GM21737 (cell line): ENCODE results near the gene IL18.
"Not testable (repeated sequence)": the region's sequence is repeated elsewhere in the genome, so short reads cannot be mapped to it uniquely, and the experiment has no call there.

Source experiments
- ATAC-seq: cut with Tn5 transposase; IDR thresholded peaks from one replicate; pipeline ENCODE4 v1.9.1; 2021; ENCODE audit warnings: mild to moderate bottlenecking, moderate library complexity; ENCODE audit not compliant: unreplicated experiment

Gene IL18

GRCh38 chr11:112121981-112122615 is 41.8 kb downstream of the IL18 start:
- no peak for ATAC-seq

GRCh38 chr11:112118176-112118575 is 45.7 kb downstream of the IL18 start:
- no peak for ATAC-seq

- no peak for ATAC-seq
Measured at GRCh38 chr11:112115386-112115785, 48.5 kb downstream of the IL18 start.

- no peak for ATAC-seq
Measured at GRCh38 chr11:112114460-112114859, 49.4 kb downstream of the IL18 start.

- ATAC-seq: no peak
Measured at GRCh38 chr11:112113539-112114457, 50.1 kb downstream of the IL18 start.

- ATAC-seq: no peak
Measured at GRCh38 chr11:112106070-112106469, 57.8 kb downstream of the IL18 start.

GRCh38 chr11:112103446-112103845 is 60.4 kb downstream of the IL18 start:
- no peak for ATAC-seq

GRCh38 chr11:112100462-112100861 is 63.4 kb downstream of the IL18 start:
- ATAC-seq: no peak

- ATAC-seq: no peak
Measured at GRCh38 chr11:112097734-112098528, 66.0 kb downstream of the IL18 start.

GRCh38 chr11:112096194-112096593 is 67.7 kb downstream of the IL18 start:
- ATAC-seq: no peak

GRCh38 chr11:112095302-112095701 is 68.6 kb downstream of the IL18 start:
- not testable (repeated sequence) for ATAC-seq
